SK-N-MC (cell line): ENCODE data around the gene PDZRN3.

Experiments used
- EZH2 ChIP-seq: fragments of 200-600 bp; sonication (generic); IDR thresholded peaks from one replicate; pipeline ENCODE4 v1.6.1; 2017; ENCODE audit warnings: antibody characterized with exemption
- FOXP2 ChIP-seq: optimal IDR thresholded peaks from 2 replicates; pipeline ENCODE3; 2011; ENCODE audit warnings: mild to moderate bottlenecking, moderate library complexity; ENCODE audit not compliant: insufficient read depth; ENCODE audit errors: extremely low read length, control extremely low read depth
- POLR2AphosphoS5 ChIP-seq: IDR thresholded peaks from 2 replicates; pipeline ENCODE4 v1.6.1; 2012; ENCODE audit warnings: mild to moderate bottlenecking, low read depth, low read length, borderline replicate concordance

- TF ChIP-seq FOXP2 (no peak), EZH2 (no peak), POLR2AphosphoS5 (no peak)
These were observed 142.9 kb downstream of the PDZRN3 start for GRCh38 chr3:73481888-73482287.
